HCT116 (cell line): ENCODE measurements around the gene SERPINA3. TPM values are rescaled to one million over a fixed set of nuclear protein-coding genes. Genes with fewer than 3 reads are reported as not detected.

Experiments
- ATAC-seq: fragments of 200-7000 bp; cut with Tn5 transposase; 2 replicates; pipeline ENCODE4 v1.9.1; 2020; ENCODE audit warnings: mild to moderate bottlenecking, moderate library complexity
- BruUV-seq: library from RNA; stranded (reverse); fragments of 400-500 nt; replicated peaks from 2 replicates; lab custom pipeline; 2021; lab: Mats Ljungman, UMichigan
- CTCF ChIA-PET: fragments of 300-600 bp; sonication (Branson Sonifier 250); formaldehyde crosslinking; loops from one replicate; lab custom pipeline; 2021; ENCODE audit warnings: antibody characterized with exemption; lab: Charles Lee
- POLR2A ChIA-PET: fragments of 300-600, 350-600 bp; sonication (Branson Sonifier 250); formaldehyde crosslinking; loops from one replicate; lab custom pipeline; 2021; ENCODE audit warnings: antibody characterized with exemption; lab: Charles Lee
- RAD21 ChIA-PET, 2 experiments: fragments of 300-600 bp; sonication (Branson Sonifier 250); formaldehyde crosslinking; loops; one replicate each; lab custom pipeline; 2023; ENCODE audit warnings: low total read pairs in 2 of 2; ENCODE audit not compliant: uncharacterized antibody in 2 of 2, unreplicated experiment in 2 of 2, low non-redundant PET in 1 of 2; lab: Charles Lee
- DNase-seq: peaks from one replicate; pipeline ENCODE4 v3.0.0-alpha.2; 2010; ENCODE audit warnings: low read depth, low spot score
- H2AFZ ChIP-seq: fragments of 200-600 bp; shearing (Covaris generic), sonication (generic); 2 replicates; pipeline ENCODE4 v1.6.1; 2017; ENCODE audit warnings: low read depth, mixed run types, mixed read lengths, antibody characterized with exemption, low read length; ENCODE audit not compliant: poor library complexity, severe bottlenecking
- H3K27ac ChIP-seq: 2 replicates; pipeline ENCODE4 v1.5.1; 2012; ENCODE audit warnings: low read depth, low read length
- H3K27me3 ChIP-seq: fragments of 200-600 bp; sonication (generic); 2 replicates; pipeline ENCODE4 v1.6.1; 2016; ENCODE audit warnings: mixed run types, low read length, mixed read lengths; ENCODE audit not compliant: insufficient read depth
- H3K36me3 ChIP-seq, 2 experiments: fragments of 200-500 bp in 1 of 2; fragments of 200-600 bp in 1 of 2; sonication (Bioruptor generic) in 1 of 2; sonication (generic) in 1 of 2; 2 replicates each; pipeline versions ENCODE4 v1.5.1 to v1.6.1; 2014 to 2016; ENCODE audit warnings: low read length in 2 of 2, inconsistent platforms in 1 of 2, mixed read lengths in 1 of 2, mixed run types in 1 of 2; ENCODE audit not compliant: insufficient read depth in 2 of 2, control insufficient read depth in 1 of 2
- H3K4me1 ChIP-seq, 2 experiments: fragments of 200-600 bp in 1 of 2; sonication (generic) in 1 of 2; 2 replicates each; pipeline versions ENCODE4 v1.5.1 to v1.6.1; 2012 to 2017; ENCODE audit warnings: low read length in 2 of 2, inconsistent platforms in 1 of 2, mild to moderate bottlenecking in 1 of 2, mixed read lengths in 1 of 2, mixed run types in 1 of 2, moderate library complexity in 1 of 2; ENCODE audit not compliant: insufficient read depth in 2 of 2, control insufficient read depth in 1 of 2
- H3K4me2 ChIP-seq: fragments of 200-600 bp; sonication (generic); 2 replicates; pipeline ENCODE4 v1.6.1; 2017; ENCODE audit warnings: mixed run types, low read length, mixed read lengths
- H3K4me3 ChIP-seq, 2 experiments: fragments of 200-600 bp in 1 of 2; sonication (generic) in 1 of 2; replicated peaks in 1 of 2; 2 replicates each; pipeline ENCODE4 v1.5.1; 2011 to 2016; ENCODE audit warnings: low read length in 2 of 2, control low read depth in 1 of 2, low read depth in 1 of 2, mild to moderate bottlenecking in 1 of 2, mixed read lengths in 1 of 2, mixed run types in 1 of 2
- H3K79me2 ChIP-seq: fragments of 200-600 bp; sonication (generic); 2 replicates; pipeline ENCODE4 v1.6.1; 2017; ENCODE audit warnings: mild to moderate bottlenecking, mixed run types, low read length, moderate library complexity, mixed read lengths; ENCODE audit not compliant: insufficient read depth
- H3K9ac ChIP-seq: fragments of 200-600 bp; sonication (generic); 2 replicates; pipeline ENCODE4 v1.6.1; 2016; ENCODE audit warnings: low read length, mixed read lengths
- H3K9me2 ChIP-seq: fragments of 200-600 bp; sonication (generic), shearing (Covaris generic); 2 replicates; pipeline ENCODE4 v1.6.1; 2017; ENCODE audit warnings: mixed run types, mild to moderate bottlenecking, moderate library complexity; ENCODE audit not compliant: insufficient read depth
- H3K9me3 ChIP-seq, 2 experiments: fragments of 200-500 bp in 1 of 2; fragments of 200-600 bp in 1 of 2; sonication (Bioruptor generic) in 1 of 2; sonication (generic) in 1 of 2; 2 replicates each; pipeline ENCODE4 v1.6.1; 2014 to 2017; ENCODE audit warnings: low read length in 2 of 2, mixed read lengths in 2 of 2, inconsistent platforms in 1 of 2, low read depth in 1 of 2, mild to moderate bottlenecking in 1 of 2, mixed run types in 1 of 2, moderate library complexity in 1 of 2; ENCODE audit not compliant: control insufficient read depth in 1 of 2, insufficient read depth in 1 of 2
- H4K20me1 ChIP-seq: fragments of 200-600 bp; sonication (generic), shearing (Covaris generic); 2 replicates; pipeline ENCODE4 v1.6.1; 2017; ENCODE audit warnings: mixed run types, mild to moderate bottlenecking, moderate library complexity; ENCODE audit not compliant: insufficient read depth
- CBX3 ChIP-seq: IDR thresholded peaks from 2 replicates; pipeline ENCODE4 v1.6.1; 2012; ENCODE audit warnings: low read depth
- POLR2AphosphoS5 ChIP-seq: IDR thresholded peaks from 2 replicates; pipeline ENCODE4 v1.6.1; 2011; ENCODE audit warnings: mild to moderate bottlenecking, low read depth, low read length, moderate library complexity
- SIN3A ChIP-seq: IDR thresholded peaks from 2 replicates; pipeline ENCODE4 v1.6.1; 2012; ENCODE audit warnings: low read depth
- TCF7L2 ChIP-seq: IDR thresholded peaks from 2 replicates; pipeline ENCODE4 v1.7.0; 2011; ENCODE audit warnings: borderline replicate concordance, inconsistent platforms; ENCODE audit not compliant: insufficient read depth, insufficient read length; ENCODE audit errors: extremely low read depth
- YY1 ChIP-seq: IDR thresholded peaks from 2 replicates; pipeline ENCODE4 v1.6.1; 2011; ENCODE audit warnings: low read length, low read depth, moderate library complexity, mild to moderate bottlenecking; ENCODE audit not compliant: insufficient replicate concordance; ENCODE audit errors: extremely low read depth
- intact Hi-C: fragments of 100-400 bp; cut with micrococcal nuclease; formaldehyde crosslinking; loops from 2 replicates; pipeline ENCODE4 v1.10.0; 2022
- total RNA-seq: library from RNA; stranded (reverse); gene quantifications from one replicate; pipeline ENCODE4 v1.2.1, GENCODE V29; 2021; ENCODE audit not compliant: unreplicated experiment
- TF ChIP-seq, protein P1 (sequence below): IDR thresholded peaks from 2 replicates; pipeline ENCODE4 v1.6.1; 2012; ENCODE audit warnings: low read depth

Gene SERPINA3
- total RNA-seq, 1 experiment from 2014 or later = 4.3 TPM

DNA sequence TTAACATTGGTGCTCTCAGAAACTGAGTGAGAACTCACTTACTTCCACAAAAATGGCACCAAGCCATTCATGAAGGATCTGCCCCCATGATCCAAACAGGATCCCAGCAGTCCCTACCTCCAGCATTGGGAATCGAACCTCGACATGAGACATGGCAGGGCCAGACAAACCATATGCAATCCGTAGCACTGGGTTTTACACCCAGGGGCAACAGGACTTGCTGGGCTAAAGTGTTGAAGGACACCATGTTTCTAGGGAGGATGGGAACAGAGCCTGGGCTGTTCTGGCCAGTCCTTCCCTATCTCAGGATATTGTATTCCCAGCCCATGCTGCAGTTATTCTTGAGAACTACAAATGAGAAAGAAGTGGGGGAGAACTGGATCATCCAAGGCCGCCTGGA lies 36.6 kb downstream of the SERPINA3 start:
- Histone ChIP-seq H3K9me2 (no peaks in the 10 kb centered on the region), H3K9ac (no peak overlapping the region), H4K20me1 (no peaks in the 10 kb centered on the region), H3K4me2 (no peak overlapping the region), H3K4me3 (no peak overlapping the region), H3K36me3 (no peaks in the 10 kb centered on the region), H3K4me1 (peaks cover 0 to 13% of the 10 kb centered on the region in 2 experiments; a peak in 2 of 4 replicates), H3K9me3 (peaks cover 3 to 7% of the 10 kb centered on the region in 2 experiments; a peak in 1 of 4 replicates), H2AFZ (no peak overlapping the region), H3K79me2 (no peaks in the 10 kb centered on the region), H3K27me3 (no peaks in the 10 kb centered on the region), H3K27ac (no peak overlapping the region)
- intact Hi-C loops = no loop called here
- no peak for ATAC-seq
- DNase-seq = no peak
- ChIA-PET RAD21 (no interaction called here), POLR2A (no interaction called here), CTCF (no interaction called here)
- BruUV-seq = no TSS peak
- TF ChIP-seq SIN3A (no peak), YY1 (peak; percentile 49), POLR2AphosphoS5 (no peak), CBX3 (peak; percentile 76; the same call in 1 of the 2 replicates), TCF7L2 (no peak)
- TF ChIP-seq, protein P1, sequence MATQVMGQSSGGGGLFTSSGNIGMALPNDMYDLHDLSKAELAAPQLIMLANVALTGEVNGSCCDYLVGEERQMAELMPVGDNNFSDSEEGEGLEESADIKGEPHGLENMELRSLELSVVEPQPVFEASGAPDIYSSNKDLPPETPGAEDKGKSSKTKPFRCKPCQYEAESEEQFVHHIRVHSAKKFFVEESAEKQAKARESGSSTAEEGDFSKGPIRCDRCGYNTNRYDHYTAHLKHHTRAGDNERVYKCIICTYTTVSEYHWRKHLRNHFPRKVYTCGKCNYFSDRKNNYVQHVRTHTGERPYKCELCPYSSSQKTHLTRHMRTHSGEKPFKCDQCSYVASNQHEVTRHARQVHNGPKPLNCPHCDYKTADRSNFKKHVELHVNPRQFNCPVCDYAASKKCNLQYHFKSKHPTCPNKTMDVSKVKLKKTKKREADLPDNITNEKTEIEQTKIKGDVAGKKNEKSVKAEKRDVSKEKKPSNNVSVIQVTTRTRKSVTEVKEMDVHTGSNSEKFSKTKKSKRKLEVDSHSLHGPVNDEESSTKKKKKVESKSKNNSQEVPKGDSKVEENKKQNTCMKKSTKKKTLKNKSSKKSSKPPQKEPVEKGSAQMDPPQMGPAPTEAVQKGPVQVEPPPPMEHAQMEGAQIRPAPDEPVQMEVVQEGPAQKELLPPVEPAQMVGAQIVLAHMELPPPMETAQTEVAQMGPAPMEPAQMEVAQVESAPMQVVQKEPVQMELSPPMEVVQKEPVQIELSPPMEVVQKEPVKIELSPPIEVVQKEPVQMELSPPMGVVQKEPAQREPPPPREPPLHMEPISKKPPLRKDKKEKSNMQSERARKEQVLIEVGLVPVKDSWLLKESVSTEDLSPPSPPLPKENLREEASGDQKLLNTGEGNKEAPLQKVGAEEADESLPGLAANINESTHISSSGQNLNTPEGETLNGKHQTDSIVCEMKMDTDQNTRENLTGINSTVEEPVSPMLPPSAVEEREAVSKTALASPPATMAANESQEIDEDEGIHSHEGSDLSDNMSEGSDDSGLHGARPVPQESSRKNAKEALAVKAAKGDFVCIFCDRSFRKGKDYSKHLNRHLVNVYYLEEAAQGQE = no peak
